Neuronal stem cell (in vitro differentiated cells): ENCODE measurements around the gene H3-3A.

Experiments
- DNase-seq: peaks from one replicate; pipeline ENCODE4 v3.0.0-alpha.2; 2013; ENCODE audit warnings: low spot score
- H2AFZ ChIP-seq: one replicate; pipeline ENCODE4 v1.6.1; 2013; ENCODE audit warnings: mild to moderate bottlenecking, low read length, inconsistent platforms
- H2AK5ac ChIP-seq: 2 replicates; pipeline ENCODE4 v1.6.1; 2013; ENCODE audit warnings: low read depth, mild to moderate bottlenecking, inconsistent platforms, low read length, moderate library complexity, mixed read lengths
- H2BK120ac ChIP-seq: 2 replicates; pipeline ENCODE4 v1.6.1; 2013; ENCODE audit warnings: low read depth, mild to moderate bottlenecking, inconsistent platforms, low read length, moderate library complexity, mixed read lengths
- H2BK12ac ChIP-seq: one replicate; pipeline ENCODE4 v1.6.1; 2013; ENCODE audit warnings: low read length, inconsistent platforms
- H2BK15ac ChIP-seq: 2 replicates; pipeline ENCODE4 v1.6.1; 2013; ENCODE audit warnings: mild to moderate bottlenecking, low read length, inconsistent platforms, mixed read lengths
- H2BK5ac ChIP-seq: one replicate; pipeline ENCODE4 v1.6.1; 2013; ENCODE audit warnings: inconsistent platforms, mild to moderate bottlenecking, low read length, moderate library complexity
- H3K14ac ChIP-seq: one replicate; pipeline ENCODE4 v1.6.1; 2013; ENCODE audit warnings: low read length, inconsistent platforms
- H3K18ac ChIP-seq: 2 replicates; pipeline ENCODE4 v1.6.1; 2013; ENCODE audit warnings: low read length, inconsistent platforms
- H3K23ac ChIP-seq: 2 replicates; pipeline ENCODE4 v1.6.1; 2013; ENCODE audit warnings: low read depth, mild to moderate bottlenecking, mixed read lengths, low read length, inconsistent platforms; ENCODE audit not compliant: poor library complexity
- H3K27ac ChIP-seq: replicated peaks from 3 replicates; pipeline ENCODE4 v1.5.1; 2013; ENCODE audit warnings: low read length, inconsistent platforms
- H3K27me3 ChIP-seq, 3 experiments: 2 replicates each; pipeline ENCODE4 v1.6.1; 2013; ENCODE audit warnings: low read length in 3 of 3, mild to moderate bottlenecking in 2 of 3, inconsistent platforms in 1 of 3, low read depth in 1 of 3, mixed read lengths in 1 of 3, moderate library complexity in 1 of 3; ENCODE audit not compliant: control insufficient read depth in 3 of 3, insufficient read depth in 3 of 3
- H3K36me3 ChIP-seq, 2 donors: replicated peaks in 1 of 2; 2 replicates each; pipeline ENCODE4 v1.6.1; 2013; ENCODE audit warnings: low read length in 2 of 2; ENCODE audit not compliant: control insufficient read depth in 2 of 2, insufficient read depth in 2 of 2
- H3K4ac ChIP-seq: 2 replicates; pipeline ENCODE4 v1.6.1; 2013; ENCODE audit warnings: inconsistent platforms, mild to moderate bottlenecking, low read length, moderate library complexity
- H3K4me1 ChIP-seq, 2 donors: 1 replicate in 1 of 2; 2 replicates in 1 of 2; pipeline ENCODE4 v1.6.1; 2013; ENCODE audit warnings: low read length in 2 of 2, low read depth in 1 of 2; ENCODE audit not compliant: control insufficient read depth in 2 of 2, insufficient read depth in 1 of 2
- H3K4me2 ChIP-seq: one replicate; pipeline ENCODE4 v1.6.1; 2013; ENCODE audit warnings: mild to moderate bottlenecking, low read length, inconsistent platforms; ENCODE audit not compliant: insufficient read depth, poor library complexity, severe bottlenecking
- H3K4me3 ChIP-seq, 2 donors: 2 replicates each; pipeline ENCODE4 v1.5.1; 2013; ENCODE audit warnings: low read length in 2 of 2, mild to moderate bottlenecking in 2 of 2, inconsistent platforms in 1 of 2, moderate library complexity in 1 of 2
- H3K79me1 ChIP-seq: one replicate; pipeline ENCODE4 v1.6.1; 2013; ENCODE audit warnings: low read depth, mild to moderate bottlenecking, inconsistent platforms, low read length, moderate library complexity
- H3K9ac ChIP-seq: one replicate; pipeline ENCODE4 v1.6.1; 2013; ENCODE audit warnings: mild to moderate bottlenecking, low read depth, low read length, inconsistent platforms; ENCODE audit not compliant: poor library complexity
- H3K9me3 ChIP-seq, 2 donors: replicated peaks in 1 of 2; 2 replicates each; pipeline versions ENCODE3 to v1.6.1; 2013; ENCODE audit warnings: low read length in 2 of 2, mild to moderate bottlenecking in 2 of 2, inconsistent platforms in 1 of 2, low read depth in 1 of 2, mixed read lengths in 1 of 2, moderate library complexity in 1 of 2; ENCODE audit not compliant: control insufficient read depth in 2 of 2, insufficient read depth in 1 of 2
- H4K8ac ChIP-seq: one replicate; pipeline ENCODE4 v1.6.1; 2013; ENCODE audit warnings: low read depth, mild to moderate bottlenecking, inconsistent platforms, low read length, moderate library complexity
- H4K91ac ChIP-seq: one replicate; pipeline ENCODE4 v1.6.1; 2013; ENCODE audit warnings: low read length, low read depth, mild to moderate bottlenecking, inconsistent platforms; ENCODE audit not compliant: poor library complexity
- WGBS, 2 donors: extraction: QIAGEN DNeasy Blood & Tissue Kit; methylation state at CpG; one replicate each; pipeline ENCODE4 v1.1.7; 2013; ENCODE audit warnings: missing lambda C conversion rate in 2 of 2, mixed read lengths in 1 of 2; ENCODE audit not compliant: insufficient read length in 2 of 2, insufficient replicate concordance in 1 of 2; ENCODE audit errors: extremely low coverage in 2 of 2; 5-methylcytosine and 5-hydroxymethylcytosine counted together

The H3-3A gene

DNA sequence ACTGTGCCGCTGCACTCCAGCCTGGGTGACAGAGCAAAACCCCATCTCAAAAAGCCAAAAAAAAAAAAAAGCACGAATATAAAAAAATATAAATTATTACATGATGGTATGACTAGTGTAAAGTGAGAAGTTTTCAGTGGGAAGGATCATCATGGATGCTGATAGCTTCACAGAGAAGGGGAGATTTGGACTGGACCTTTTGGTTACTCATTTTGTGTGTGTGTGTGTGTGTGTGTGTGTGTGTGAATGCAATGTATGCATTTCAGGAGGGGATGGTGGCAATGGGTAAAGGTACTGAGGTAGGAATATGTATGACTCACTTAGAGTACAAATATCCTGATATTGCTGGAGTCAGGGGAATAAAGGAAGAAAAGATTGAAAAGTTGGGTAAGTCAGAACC lies 40.7 kb upstream of the H3-3A start:
- no peak overlapping the region for H4K8ac ChIP-seq
- WGBS, 2 donors, result no CpG with 5 or more reads among the region's 2 CpGs
- H3K18ac ChIP-seq, result no peak overlapping the region
- H3K79me1 ChIP-seq, result no peaks in the 10 kb centered on the region
- no peaks in the 10 kb centered on the region for H3K36me3 ChIP-seq
- no peak overlapping the region for H3K23ac ChIP-seq
- H2AFZ ChIP-seq, result no peak overlapping the region
- H3K4me1 ChIP-seq, result no peaks in the 10 kb centered on the region
- no peak overlapping the region for H3K9ac ChIP-seq
- no peak overlapping the region for H3K4me3 ChIP-seq
- no peak overlapping the region for H2BK15ac ChIP-seq
- no peak overlapping the region for H3K27ac ChIP-seq
- peaks cover 0 to 12% (median 0%) of the 10 kb centered on the region in 3 experiments for H3K27me3 ChIP-seq
- H2BK5ac ChIP-seq, result no peak overlapping the region
- H3K4me2 ChIP-seq, result no peak overlapping the region
- H3K9me3 ChIP-seq, result no peaks in the 10 kb centered on the region
- no peak overlapping the region for H2AK5ac ChIP-seq
- no peak overlapping the region for H2BK120ac ChIP-seq
- no peak overlapping the region for H4K91ac ChIP-seq
- H3K14ac ChIP-seq, result no peak overlapping the region
- no peak overlapping the region for H2BK12ac ChIP-seq
- no peak for DNase-seq
- H3K4ac ChIP-seq, result no peak overlapping the region

DNA sequence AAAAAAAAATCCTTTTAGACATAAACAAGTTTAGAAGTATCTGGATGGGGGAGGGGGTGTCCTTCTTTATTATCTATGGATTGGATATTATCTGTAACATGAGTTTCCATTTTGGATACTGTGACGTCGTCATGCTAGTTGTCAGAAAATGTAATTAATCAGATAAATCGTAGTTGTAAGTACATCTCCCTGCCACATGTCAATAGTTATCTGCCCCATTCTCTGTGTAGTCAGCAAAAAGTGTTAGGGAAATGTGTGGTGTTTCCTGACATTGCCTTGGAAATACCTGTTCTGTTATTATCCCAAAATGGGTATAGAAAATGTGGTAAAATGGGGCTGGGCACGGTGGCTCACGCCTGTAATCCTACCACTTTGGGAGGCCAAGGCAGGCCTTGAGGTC lies 38.8 kb upstream of the H3-3A start:
- H3K9me3 ChIP-seq, result no peaks in the 10 kb centered on the region
- no peak for DNase-seq
- H3K4me3 ChIP-seq, result no peak overlapping the region
- H3K4me2 ChIP-seq, result no peak overlapping the region
- H2AK5ac ChIP-seq, result no peak overlapping the region
- H3K36me3 ChIP-seq, result no peaks in the 10 kb centered on the region
- no peak overlapping the region for H2BK5ac ChIP-seq
- no peak overlapping the region for H4K8ac ChIP-seq
- H3K18ac ChIP-seq, result no peak overlapping the region
- no peak overlapping the region for H3K14ac ChIP-seq
- H3K23ac ChIP-seq, result no peak overlapping the region
- H4K91ac ChIP-seq, result no peak overlapping the region
- H2BK15ac ChIP-seq, result no peak overlapping the region
- H2AFZ ChIP-seq, result no peak overlapping the region
- no CpG with 5 or more reads among the region's 5 CpGs for WGBS, 2 donors
- no peak overlapping the region for H3K27ac ChIP-seq
- H3K4ac ChIP-seq, result no peak overlapping the region
- no peak overlapping the region for H2BK12ac ChIP-seq
- no peak overlapping the region for H3K9ac ChIP-seq
- no peak overlapping the region for H2BK120ac ChIP-seq
- no peaks in the 10 kb centered on the region for H3K79me1 ChIP-seq
- H3K4me1 ChIP-seq, result peaks cover 0 to 9% of the 10 kb centered on the region in 2 donors
- H3K27me3 ChIP-seq, result peaks cover 0 to 2% (median 0%) of the 10 kb centered on the region in 3 experiments

DNA sequence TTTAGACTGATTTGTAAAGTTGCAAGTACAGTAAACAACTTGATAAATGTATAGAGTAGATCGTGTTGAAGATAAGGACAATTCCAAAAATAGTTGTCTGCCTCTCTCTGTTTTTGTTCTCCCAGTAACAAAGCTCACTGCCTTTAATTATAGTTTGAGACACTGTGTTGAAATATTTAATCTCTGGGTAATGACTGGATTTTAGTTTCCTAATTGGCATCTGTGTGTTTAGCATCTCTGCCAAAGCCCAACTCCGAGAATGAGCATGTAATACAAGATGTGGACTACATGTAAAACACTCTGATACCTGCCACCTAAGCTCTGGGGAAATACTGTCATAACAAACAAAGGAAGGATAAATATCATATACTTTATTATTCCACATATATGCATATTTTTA lies 35.7 kb upstream of the H3-3A start:
- 100% methylated on average over 1 of the region's 2 CpGs; no CpG with 5 or more reads in 1 of the 2 donors for WGBS, 2 donors
- Histone ChIP-seq H4K8ac (no peak overlapping the region), H3K4me1 (peaks cover 0 to 9% of the 10 kb centered on the region in 2 donors), H3K9me3 (no peaks in the 10 kb centered on the region), H2BK12ac (no peak overlapping the region), H3K79me1 (no peaks in the 10 kb centered on the region), H2AK5ac (no peak overlapping the region), H2BK15ac (no peak overlapping the region), H4K91ac (no peak overlapping the region), H3K18ac (no peak overlapping the region), H3K14ac (no peak overlapping the region), H3K4me2 (no peak overlapping the region), H2AFZ (no peak overlapping the region), H2BK120ac (no peak overlapping the region), H3K4me3 (no peak overlapping the region), H3K23ac (no peak overlapping the region), H3K4ac (no peak overlapping the region), H3K9ac (no peak overlapping the region), H2BK5ac (no peak overlapping the region), H3K27ac (no peak overlapping the region), H3K27me3 (peaks cover 0 to 2% (median 0%) of the 10 kb centered on the region in 3 experiments), H3K36me3 (no peaks in the 10 kb centered on the region)
- DNase-seq, result no peak

DNA sequence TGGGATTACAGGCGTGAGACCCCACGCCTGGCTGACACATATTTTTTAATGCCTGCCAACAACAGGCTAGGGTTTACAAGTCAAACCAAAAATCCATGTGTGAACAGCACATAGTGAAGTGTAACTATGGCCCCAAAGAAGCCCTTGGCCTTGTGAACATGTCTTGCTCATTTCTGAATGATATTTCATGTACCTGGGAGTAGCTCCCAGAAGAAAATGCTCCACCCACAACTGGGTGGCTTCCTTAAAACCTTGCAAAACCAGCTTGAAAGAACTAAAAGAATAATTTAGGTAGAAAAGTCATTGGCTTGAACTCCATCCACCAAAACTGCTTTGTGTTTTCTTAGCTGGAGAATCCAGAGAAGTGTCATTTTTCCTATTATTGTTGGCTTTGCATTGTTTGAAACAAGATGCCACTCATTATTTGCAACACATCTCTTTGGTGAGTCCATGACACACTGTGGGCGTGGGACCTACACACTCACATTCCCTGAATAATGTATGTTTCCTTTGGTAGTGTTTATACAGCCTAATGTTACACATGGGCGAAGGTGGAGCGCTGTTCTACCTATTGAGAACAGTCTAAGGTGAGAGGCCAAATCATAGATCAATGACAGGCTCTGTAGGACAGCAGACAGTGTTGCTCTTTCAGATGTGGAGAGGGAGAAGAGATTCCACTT lies 34.8 kb upstream of the H3-3A start:
- Histone ChIP-seq H3K79me1 (no peaks in the 10 kb centered on the region), H3K4me1 (peaks cover 0 to 9% of the 10 kb centered on the region in 2 donors), H4K8ac (no peak overlapping the region), H2BK120ac (no peak overlapping the region), H3K9ac (no peak overlapping the region), H3K23ac (no peak overlapping the region), H3K9me3 (no peaks in the 10 kb centered on the region), H2AK5ac (no peak overlapping the region), H3K4ac (no peak overlapping the region), H2AFZ (peak overlapping the region; percentile 20), H3K4me3 (no peak overlapping the region), H3K14ac (no peak overlapping the region), H3K36me3 (no peaks in the 10 kb centered on the region), H2BK15ac (no peak overlapping the region), H2BK5ac (no peak overlapping the region), H3K4me2 (no peak overlapping the region), H3K27me3 (no peaks in the 10 kb centered on the region), H4K91ac (no peak overlapping the region), H3K18ac (no peak overlapping the region), H2BK12ac (no peak overlapping the region), H3K27ac (no peak overlapping the region)
- no CpG with 5 or more reads among the region's 5 CpGs for WGBS, 2 donors
- no peak for DNase-seq
